Activated CD8-positive, alpha-beta memory T cell treated with anti-CD3 and anti-CD28 coated beads for 1 hour (primary cell): ENCODE measurements around the gene RADIL.

Source experiments
- DNase-seq, 2 donors: peaks; one replicate each; pipeline ENCODE4 v3.0.0-alpha.2; 2020; ENCODE audit warnings: low read depth in 1 of 2; ENCODE audit errors: extremely low read depth in 1 of 2

The RADIL gene

DNA sequence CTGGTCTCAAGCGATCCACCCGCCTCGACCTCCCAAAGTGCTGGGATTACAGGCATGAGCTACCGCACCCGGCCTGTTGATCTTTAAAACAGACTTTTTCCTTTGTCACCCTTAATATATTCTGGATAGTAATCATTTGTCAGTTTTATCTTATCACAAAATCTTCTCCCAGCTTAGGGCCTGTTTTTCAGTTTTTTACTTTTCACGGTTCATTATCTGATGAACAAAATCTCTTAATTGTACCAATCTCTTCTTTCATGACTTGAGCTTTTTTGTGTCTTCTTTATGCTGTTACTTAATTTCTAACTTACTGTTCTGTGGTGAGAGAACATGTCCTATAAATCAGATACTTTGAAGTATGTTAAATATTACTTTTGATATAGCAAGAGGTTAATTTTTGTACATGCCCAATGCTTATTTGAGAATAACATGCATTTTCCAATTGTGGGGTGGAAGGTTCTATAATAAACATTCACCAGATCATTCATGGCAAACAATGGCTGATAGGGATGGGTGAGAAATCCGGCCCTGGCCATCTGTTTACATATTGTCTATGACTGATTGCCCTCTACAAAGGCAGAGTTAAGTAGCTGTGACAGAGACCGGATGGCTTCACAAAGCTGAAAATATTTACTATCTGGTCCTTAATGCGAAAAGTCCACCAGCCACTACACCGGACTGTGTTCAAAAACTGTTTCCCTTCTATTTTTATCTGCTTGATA lies 27.0 kb downstream of the RADIL start:
- DNase-seq: no peak

DNA sequence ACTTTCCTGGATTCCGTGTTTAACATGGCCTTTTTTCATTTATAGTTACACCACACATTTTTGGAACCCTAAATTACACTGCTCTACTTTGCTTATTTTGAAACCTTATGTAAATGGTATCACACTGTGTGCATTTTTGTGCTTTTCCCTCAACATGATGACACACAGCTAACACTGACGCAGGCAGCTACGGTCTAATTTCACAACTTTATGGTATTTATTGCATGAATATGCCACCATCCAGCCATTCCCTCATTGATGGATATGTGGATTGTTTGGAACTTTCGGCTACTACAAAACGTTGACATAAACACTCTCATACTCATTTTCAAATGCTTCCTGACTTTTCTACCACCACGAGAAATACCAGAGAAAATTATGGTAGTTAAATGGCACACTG lies 28.6 kb downstream of the RADIL start:
- DNase-seq: no peak

DNA sequence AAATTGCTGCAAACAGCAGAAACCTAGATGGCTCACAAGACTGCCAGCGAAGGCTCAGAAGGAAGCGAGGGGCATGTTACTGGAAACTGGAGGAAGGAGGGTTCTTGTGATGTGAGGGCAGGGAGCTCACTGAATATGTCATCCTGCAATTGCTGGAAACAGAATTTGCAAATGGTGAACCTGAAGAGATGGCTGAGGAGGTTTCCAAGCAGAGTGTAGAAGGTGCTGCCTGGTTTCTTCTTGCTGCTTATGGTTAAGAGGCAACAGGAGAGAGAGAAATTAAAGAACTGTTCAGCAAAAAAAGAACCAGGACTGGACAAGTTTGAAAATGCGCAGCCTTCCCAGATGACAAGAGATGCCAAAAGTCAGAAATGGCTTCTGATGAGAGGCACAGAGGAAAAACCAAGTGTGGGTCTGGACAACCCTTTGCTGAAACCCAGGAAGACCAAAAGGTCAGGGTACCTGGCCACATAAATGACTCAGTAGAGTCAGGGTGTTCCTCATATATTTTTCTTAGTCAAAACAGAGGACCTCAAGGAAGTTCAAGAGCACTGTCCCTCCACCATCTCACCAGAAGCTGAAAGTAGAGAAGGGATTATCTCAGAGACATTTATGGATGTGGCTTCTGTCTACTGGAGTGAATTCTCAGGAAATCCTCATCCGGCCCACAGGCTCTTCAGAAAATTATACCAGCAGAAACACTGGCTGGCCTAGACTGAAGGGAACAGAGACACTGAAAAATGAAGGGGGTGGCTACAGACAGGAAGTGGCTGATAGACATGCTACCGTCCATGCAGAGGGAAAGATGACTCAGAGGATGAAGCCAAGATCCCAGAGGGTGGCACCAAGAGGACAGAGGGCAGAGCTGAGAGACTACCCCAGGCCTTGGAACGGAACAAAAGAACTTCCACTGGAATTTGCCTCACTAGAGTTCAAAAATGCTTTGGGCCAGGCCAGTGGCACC lies 31.8 kb downstream of the RADIL start:
- DNase-seq: no peak

DNA sequence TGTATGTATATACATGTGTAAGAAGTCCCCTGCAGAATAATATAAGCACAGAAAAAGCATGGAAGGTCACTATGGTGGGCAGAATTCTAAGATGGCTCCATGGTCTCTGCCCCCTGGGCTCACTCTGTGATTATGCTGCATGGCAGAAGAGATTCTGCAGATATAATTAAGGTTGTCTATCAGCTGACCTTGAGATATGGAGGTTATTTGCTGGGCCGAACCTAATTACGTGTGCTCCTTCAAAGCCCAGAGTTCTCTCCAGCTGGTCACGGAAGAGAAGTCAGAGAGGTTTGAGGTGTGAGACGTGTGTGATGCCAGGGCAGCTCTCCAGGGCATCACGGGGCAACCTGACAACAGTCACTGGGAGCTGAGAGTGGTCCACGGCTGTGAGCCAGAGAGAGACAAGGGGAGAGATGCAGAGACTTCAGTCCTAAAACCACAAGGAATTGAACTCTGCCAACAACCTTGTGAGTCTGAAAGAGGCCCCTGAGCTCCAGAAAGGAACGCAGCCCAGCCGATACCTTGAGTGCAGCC lies 33.2 kb downstream of the RADIL start:
- no peak for DNase-seq

DNA sequence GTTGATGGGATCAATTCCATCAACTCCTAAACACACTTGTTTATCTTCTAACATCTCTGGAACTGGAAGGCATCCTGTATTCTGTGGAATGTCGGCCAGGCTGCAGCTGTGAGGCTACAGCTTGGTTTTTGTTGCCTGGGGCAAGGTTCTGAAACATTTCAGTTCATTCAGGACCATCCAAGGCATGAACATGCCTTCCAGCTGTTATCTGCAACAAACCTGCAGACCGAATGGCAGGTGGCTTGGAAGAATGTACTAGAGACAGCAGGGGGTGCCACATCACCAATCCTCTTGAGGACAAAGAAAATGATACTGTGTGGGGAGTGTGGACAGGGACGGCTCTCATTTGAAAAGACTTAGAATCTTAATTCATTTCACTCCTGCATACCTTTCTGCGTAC lies 34.1 kb downstream of the RADIL start:
- no peak for DNase-seq

DNA sequence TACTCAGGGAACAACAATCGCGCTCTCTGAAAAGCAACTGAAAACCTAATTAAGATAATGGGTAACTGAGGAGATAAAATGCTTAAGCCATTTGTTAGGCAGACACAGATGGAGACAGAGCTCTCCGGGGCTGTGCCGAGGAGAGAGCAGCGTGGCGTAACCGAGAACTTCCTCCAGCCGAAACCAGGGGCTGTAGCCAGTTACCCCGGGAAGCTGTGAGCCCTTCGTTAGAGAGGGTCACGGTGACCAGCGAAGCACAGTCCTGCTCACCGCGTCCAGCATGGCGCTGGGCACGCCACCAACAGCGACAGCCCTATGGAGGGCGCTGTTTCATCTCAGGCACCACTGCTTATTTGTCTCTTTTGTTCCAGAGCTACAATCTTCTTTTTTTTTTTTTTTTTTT lies 37.8 kb downstream of the RADIL start:
- DNase-seq: no peak

DNA sequence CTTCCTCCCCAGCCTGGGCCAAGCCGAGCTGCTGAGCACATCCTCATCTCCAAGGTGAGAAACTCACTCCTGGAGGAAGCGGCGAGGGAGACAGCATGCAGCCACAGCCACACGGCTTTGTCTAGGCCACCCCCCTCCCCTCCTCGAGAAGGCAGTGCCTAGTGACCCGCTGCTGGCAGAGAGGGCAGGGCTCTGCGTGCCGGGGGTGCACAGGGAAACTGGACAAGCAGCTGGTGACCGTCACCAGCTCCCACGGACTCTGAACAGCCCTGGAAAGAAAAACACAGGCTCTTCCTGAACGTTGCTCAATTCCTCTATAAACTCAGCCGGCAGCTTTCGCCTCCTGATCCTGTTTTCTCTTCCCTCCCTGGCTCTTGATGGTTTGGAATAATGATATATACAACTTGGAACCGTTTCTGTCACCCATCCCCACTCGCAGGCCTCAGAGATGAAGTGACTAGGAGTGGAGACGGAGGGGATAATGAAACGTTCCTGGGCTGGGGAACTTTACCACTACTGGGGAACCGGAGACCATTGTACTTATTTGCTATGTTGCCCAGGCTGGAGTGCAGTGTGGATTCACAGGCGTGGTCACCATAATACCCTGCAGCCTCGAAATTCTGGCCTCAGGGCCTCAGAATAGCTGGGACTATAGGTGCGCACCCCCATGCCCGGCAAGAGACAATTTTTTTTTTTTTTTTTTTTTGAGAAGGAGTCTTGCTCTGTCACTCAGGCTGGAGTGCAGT lies 41.0 kb downstream of the RADIL start:
- no peak for DNase-seq

DNA sequence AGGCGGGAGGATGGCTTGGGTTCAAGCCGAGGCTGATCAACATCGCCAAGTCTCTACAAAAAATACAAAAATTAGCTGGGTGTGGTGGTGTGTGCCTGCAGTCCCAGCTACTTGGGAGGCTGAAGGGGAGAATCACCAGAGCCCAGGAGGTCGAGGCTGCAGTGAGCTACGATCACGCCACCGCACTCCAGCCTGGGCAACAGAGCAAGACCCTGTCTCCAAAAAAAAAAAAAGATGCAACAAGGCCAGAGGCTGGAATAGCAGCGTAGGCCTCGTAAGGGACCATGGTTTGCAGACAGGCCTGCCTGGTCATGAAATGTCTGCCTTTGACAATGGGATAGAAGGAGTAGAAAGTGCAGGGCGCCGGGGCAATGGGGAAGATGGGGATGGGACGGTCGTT lies 41.7 kb downstream of the RADIL start:
- DNase-seq: no peak

DNA sequence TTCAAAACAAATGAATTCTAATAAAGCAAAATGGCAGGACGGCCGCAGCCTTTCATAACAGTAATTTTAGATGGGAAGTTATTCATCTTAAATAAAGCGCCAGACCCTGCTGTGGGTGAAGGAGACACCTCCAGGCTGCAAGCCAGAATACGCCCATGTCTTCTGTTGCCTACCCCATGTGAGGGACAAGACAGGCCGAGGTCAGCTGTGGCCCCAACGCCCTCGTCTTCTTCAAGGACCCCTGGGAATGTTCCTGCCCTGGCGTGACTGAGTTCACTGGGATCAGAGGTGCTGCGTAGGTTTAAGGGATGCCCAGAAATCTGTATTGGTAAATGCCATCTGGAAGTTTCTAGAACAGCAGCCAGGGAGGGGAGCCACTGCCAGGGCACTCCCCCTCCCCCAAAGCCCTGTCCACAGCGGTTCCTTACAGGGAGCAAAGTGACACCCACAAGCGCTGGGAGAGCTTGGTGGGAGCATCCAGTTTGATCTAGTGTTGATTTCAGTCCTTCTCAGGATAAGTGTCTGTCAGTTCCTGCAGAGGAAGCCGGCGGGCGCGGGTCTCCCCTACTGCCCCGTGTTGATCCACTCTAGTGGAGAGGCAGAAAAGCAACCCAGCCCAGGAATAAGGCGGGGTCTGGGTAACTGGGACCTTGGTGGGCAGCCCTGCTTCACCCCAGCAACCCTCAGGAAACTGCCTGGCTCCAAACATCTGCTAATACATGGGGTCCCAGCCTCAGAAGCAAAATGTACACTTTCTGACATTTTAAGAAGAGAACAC lies 42.3 kb downstream of the RADIL start:
- DNase-seq: no peak

DNA sequence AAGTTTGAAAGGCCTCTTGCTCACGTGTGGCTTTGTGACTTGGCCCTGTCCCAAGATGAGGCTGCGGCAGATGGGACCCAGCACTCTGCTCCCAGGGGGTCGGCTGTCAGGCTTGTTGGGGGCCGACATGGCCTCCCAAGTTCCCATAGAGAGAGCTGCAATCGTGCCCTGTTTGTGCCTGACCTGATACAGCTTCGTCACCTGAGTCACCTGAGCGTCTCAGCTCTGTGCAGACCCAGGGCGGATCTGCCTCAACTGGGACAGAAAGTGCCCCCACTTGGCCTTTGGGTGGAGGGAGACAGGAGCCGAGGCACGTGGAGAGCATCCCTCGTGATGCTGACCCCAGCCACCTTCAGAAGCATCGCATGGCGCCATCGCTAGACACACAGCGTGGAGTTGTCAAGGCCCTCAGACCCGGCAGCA lies 43.4 kb downstream of the RADIL start:
- no peak for DNase-seq

DNA sequence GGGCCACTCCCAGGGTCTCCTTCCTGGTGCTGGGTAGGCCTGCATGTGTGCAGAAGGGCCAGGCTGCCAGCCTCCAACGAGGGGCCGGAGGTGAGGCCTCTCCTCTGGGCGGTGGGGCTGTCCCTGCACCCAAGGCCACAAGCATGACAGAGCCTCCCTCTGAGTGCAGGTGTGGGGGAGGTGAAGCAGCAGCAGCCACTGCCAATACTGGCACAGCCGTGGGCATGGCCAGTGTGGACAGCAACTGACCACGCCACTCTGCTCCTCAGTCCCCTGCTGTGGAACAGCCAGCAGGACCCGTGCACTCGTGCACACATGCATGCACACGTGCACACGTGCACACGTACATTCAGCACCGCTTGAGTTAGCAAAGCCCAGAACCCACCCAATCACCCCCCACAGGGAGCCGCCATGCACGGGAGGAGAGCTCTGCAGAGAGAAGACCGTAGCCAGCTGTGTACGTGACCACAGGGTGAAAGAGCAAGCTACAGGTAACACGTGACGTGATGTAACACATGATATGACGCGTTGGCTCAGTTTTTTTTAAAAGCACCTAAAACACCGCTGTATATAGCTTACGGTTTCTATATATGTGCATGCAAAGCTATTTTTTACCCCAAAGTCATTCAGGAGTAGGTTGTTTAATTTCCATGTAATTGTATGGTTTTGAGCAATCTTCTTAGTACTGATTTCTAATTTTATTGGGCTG lies 44.7 kb downstream of the RADIL start:
- DNase-seq: no peak

DNA sequence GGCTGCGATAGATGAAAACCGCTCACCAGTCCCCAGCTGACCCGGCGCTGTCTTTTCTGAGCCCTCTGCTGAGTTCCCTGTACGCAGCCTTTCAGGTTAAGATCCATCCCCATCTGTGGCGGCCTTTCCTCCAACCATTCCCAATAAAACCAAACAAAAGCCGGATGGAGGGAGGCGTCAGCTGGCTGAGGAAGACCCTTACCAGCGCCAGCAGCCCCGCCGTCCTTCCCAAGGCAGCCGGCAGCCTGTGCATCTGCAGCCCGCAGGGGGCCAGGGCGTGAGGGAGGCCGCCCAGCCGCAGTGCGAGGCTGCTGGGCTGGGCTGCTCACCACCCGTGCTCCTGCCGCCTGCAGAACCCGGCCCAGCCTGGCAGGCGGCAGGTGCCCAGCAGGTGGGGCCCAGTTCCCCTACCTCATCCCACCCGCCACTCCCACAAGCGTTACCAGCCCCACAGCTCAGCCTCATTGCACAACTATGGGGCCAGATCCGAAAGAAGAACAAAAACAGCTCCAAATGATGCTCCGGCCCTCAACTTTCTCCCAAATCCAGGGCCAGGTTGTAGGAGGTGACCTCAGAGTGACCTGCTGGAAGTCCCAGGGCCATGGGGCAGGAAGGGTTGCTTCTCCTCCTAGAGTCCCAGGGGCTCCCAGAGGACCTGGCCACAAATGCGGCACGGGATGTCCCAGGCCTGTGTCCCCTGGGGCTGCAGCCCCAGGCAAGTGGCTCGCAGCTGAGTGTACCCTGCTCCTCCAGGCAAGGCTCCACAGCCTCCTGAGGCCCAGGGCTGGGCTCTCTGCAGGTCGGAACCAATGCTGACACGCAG lies 45.5 kb downstream of the RADIL start:
- no peak for DNase-seq

DNA sequence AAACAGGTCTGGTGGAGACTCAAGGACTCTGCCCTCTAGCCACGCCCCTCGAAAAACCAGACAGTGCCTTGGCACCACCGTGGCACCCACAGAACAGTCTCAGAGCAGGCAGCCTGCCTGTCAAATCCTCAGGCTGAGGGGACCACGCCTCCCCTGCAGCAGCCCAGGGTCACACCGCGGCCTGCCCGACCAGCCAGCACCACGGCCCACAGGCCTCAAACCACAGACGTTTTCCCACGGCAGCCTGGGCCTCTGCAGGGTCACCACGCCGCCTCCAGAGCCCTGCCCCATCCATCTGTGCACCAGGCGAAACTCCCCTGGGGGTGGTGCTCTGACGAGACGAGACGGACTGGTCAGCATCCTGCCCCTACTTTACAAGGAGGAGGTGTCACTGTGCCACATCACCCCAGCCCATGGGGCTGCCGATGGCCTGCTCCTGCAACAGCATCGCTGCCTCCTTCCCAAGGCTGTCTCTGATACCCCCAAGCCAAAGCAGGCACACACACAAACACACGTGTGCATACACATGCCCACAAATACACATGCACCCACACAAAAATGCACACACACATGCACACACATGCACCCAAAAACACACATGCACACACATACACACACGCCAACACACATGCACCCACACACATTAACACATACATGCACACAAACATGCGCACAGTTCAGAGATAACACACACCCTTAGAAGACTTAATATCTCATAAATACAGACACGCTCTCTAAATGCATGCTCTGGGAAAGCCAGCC lies 46.3 kb downstream of the RADIL start:
- no peak for DNase-seq

DNA sequence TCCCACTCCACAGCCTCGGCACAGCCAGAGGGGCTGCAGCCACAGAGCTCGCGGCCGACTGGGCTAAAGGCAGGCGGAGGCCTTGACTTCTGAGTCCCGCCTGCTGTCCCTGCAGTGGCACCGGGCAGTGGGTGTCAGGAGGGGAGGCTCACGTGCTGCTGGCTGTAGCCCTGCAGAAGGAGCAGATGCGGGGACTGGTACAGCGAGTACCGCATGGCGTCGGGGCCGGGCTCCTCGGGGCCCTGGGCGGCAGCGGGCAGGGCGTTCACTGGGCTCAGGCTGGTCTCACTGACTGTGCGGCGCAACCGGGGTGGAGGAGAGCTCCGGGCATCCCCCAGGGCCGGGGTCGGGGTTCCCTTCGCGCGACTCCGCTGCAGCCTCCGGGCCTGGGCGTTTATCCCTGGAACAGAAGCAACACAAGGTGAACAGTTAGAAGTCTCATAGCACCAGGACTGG lies 47.3 kb downstream of the RADIL start:
- DNase-seq: no peak

DNA sequence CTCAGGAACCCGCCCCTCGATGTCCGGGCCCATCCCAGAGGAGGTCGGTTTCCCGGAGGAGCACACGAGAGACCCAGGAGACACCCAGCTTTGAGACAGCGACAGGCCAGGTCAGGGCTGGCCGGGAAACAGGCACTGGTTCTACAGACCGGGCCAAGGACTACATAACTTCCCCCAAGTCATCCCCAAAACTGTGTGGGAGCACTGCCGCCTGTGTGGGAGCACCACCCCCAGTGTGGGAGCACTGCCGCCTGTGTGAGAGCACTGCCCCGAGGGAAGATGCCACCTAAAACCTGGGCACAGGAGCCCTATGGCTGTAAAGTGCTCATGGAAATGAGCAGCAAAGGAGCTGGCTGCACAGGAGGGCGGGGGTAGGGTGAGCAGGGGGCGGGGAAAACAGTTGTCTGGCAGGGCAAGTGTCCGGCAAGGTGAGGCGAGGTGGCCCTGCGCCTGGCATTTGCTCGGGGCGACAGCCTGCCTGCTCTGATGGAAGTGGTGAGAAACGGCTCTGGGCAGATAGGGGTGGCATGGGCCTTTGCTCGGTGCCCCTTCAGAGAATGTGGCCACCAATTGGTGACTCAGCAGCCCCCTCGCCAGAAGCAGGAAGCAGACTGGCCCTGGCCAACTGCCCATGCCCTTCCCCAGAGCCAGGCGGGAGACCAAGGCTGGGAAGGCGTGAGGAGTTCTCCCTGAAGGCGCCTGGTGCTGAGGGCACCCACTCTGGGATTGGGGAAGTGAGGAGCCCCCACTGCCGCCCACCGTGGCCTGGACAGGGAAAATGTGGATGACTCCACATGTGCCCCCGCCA lies 47.9 kb downstream of the RADIL start:
- DNase-seq: no peak

DNA sequence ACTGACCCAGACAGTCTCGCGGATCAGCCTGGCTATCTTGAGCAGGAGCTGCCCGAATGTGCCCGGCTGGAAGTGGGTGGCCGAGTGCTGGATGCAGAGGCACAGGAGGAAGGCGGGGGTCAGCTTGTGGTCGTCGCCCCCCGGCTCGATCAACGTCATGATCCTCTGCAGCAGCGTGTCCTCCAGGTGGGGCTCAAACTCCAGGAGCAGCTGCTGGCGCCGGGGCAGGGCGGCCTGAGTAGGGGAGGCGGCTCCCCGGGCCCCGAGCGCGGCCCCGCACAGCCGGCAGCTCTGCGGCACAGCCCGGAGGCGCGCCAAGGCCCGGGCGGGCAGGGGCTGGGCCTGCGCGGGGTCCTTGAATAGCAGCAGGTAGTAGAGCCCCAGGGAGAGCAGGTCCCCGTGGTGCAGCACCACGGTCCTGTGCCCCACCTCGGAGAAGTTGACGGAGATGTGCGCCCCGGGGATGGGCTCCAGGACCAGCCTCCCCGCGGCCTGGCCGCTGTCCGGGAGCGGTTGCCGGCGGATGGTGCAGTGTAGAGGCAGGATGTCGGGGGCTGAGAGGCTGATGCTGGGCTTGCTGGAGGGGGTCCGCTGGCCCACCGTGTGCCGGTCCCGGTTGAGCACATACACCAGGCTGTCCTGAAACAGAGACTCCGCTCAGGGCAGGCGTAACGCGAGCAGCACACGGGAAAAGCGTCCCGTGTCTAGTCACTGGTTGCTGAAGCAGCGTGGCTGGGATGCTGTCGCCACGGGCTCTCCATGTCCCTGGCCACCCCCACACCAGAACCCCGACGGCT lies 48.7 kb downstream of the RADIL start:
- DNase-seq: no peak
